ENCODE results near the gene TBC1D10A.

Gene TBC1D10A

DNA sequence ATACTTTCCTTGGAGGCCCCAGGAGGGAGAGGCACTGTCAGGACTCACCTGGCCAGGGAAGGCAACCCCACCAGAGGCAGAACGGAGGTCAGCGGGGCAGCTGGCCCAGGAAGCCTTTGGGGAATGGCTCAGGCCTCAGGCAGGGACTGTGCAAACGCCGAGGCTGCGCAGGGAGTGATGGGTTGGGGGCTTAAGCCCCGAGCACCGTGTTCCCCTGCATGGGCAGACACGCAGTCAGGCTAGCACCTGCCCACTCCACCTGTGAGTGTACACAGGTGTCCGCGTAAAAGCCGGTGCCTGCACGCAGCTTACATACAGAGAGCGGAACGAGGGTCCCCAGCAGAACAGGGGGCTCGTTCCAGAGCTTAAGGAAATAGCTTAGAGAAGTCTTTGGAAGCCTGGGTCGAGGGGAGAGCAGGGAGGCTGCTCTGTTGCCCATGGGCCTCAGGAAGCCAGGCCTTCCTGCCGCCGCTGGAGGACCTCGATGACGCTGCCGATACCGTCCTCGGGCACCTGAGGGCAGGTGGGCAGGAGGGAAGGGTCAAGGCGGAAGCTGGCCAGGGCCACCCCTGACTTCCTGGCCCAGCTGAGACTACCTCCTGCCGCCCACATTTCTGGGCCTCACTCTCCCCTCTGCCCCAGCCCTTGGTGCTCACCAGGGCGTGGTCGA is 41.4 kb downstream of the TBC1D10A start:
- no peak for DNase-seq

DNA sequence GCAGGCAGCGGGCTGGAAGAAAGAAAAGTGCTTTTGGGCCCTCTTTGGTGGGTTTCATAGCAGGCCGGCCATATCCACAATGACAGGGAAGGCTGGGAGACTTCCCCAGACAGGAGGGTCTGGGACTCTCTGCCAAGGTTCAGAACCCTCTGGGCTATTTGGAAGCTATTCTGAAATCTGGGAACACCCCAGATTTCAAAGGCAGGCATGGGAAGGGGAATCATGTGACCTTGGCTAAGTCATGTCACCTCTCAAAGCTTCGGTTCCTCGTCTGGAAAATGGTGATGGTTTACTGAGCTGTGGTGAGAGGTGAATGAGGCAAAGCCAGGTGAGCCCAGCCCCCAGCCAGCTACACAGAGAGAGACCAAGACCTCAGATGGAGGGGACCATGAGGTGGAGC is 42.1 kb downstream of the TBC1D10A start:
- DNase-seq: no peak

DNA sequence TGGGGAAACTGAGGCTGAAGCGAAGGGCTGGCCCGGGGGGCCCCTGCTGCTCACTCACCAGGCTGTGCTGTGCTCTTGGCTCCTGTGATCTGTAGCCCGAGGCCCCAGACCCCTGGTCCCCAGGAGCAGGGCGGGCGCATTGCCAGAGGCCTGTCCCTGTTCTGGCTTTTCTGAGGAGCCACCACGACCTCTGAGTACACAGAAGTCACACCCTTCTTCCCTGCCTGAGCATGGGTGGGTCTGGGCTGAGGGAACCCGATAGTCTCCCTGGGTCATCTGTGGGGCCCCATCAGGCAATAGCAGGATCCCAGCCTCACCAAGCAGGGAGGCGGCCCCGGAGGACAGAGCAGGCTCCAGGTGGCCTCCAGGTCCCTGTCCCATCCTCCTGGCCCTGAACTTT is 42.6 kb downstream of the TBC1D10A start:
- DNase-seq: no peak

DNA sequence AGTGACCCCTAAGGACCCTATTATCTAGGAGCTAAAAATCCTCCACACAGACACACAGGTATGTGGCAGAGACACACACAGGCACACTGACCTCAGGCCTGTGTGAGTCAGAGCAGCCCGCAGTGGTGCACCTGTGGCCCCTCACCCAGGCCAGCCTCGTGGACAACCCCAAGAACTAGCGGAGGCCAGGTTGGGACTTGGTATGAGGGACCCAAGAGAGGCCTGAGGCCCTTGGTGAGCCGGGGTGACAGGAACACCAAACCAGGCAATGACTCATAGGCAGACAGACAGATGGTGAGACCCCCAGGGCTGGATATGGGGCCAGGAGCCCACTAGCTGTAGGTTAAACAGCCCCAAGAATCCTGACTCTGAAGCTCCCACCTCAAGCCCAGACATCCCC is 43.4 kb downstream of the TBC1D10A start:
- no peak for DNase-seq

DNA sequence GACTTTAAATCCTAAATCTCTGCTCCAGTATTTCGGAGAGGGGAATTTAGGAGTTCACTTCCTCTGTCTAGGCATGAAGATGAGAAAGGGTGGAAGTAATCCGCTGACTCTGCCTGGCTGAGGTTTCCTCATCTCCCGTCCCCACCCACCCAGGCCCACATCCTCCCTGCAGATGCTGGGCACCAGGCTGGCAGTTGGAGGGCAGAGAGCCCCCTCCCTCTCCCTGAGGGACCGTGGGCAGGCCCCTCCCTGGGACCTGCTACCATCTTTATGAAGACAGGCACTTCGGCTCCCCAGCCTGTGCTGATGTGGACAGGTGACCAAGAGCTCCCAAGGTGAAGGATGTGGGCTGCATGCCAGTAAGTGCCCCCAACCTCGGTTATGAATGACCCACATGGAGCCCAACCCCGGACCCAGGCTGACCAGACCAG is 44.1 kb downstream of the TBC1D10A start:
- DNase-seq: no peak

DNA sequence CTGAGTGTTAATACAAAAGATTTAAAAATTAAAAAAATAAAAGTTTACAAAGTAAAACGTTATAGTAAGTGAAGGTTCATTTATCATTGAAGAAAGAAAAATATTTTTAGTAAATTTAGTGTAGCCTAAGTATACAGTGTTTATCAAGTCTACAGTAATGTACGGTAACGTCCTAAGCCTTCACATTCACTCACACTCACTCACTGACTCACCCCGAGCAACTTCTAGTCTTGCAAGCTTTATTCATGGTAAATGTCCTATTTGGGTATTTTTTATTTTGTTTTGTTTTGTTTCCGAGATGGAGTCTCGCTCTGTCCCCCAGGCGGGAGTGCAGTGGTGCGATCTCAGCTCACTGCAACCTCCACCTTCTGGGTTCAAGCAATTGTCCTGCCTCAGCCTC is 46.2 kb downstream of the TBC1D10A start:
- no peak for DNase-seq

DNA sequence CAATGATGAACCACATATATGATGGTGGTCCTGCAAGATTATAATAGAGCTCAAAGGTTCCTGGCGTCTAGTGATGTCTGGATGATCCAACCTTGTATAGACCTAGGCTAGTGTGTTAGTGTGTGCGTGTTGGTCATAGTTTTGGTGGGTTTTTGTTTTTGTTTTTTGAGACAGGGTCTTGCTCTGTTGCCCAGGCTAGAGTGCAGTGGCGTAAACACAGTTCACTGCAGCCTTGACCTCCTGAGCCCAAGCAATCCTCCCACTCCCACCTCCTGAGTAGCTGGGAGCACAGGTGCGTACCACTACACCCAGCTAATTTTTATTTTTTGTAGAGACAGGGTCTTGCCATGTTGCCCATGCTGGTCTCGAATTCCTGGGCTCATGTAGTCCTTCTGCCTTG is 46.8 kb downstream of the TBC1D10A start:
- DNase-seq: no peak

DNA sequence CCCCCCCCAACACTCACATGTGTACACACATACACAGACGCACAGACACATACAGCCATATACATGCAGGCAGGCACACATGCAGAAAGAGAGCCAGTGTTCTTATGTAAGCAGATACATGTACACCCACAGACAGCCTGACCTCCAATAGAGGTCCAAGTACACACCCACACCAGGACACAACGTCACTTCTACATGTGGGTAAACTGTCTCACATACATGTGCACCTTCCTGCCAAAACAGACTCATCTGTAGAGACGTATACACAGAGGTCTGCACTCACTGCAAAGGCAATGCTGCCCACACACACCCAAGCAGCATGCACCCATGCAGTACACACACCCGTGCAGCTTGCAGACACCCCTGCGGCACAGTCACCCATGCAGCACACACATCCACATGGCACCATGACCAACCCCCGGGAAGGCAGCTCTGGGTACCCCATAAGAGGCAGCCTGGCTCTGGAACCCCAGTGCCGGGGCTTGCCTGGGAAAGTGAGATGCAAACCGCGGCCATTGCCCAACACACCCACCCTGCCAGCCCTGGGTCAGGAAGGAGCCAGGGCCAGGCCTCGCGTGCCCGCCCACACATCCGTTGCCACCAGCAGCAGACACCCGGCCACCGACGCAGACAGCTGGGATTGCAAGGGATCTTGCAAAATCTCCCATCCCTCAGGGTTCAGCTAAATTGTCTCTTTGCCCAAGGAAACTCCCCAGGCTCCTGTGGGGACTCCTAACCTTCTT is 47.5 kb downstream of the TBC1D10A start:
- DNase-seq: no peak

DNA sequence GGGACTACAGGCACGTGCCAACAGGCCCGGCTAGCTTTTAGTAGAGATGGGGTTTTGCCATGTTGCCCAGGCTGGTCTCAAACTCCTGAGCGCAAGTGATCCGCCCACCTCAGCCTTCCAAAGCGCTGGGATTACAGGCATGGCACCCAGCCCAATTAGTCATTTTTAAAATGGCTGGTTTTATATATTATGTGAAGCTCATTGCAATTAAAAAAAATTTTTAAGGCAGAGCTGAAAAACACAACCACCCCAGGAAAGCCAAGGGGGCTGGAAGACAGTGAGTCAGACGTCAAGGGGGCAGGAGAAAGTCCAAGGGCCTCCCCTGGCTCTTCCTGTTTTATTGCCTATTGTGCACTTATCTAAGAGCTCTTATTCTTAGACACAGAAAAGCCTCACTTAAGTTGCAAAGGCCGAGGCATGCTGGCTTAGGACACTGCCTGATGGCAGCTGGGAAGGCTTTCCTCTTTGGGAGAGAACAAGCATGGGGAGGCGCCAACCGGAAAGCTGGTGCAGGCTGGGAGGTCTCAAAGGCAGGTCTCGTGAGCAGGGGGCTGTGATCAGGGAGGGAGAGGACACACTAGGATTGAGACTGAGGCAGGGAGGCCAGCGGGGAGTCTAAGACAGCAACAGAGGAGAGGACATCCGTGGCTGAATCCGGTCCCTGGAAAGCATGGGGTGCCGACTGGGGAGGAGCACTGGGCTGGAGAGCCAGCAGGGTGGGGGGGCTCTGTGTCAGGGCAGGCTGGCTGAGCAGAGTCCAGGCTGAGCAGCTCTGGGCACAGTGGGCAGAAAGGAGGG is 49.0 kb downstream of the TBC1D10A start:
- DNase-seq: no peak

DNA sequence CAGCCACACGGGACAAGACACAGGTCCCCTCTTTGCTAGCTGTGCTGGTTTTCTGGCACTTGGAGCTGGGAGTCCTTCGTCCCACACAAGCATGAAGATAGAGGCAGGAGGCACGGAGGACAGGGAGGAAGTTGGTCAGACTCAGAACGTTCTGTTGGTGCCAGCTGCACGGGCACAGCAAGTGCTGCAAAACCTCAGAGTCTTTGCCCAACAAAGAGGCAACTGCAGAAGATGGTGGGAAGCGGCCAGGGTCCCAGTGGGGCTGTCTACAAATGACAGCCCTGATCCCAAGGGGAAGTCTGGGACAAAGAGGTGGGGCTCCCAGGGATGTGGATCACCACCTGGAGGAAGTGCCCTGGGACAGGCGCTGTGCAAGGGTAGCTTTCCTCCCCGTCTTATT is 50.7 kb downstream of the TBC1D10A start:
- DNase-seq: no peak

DNA sequence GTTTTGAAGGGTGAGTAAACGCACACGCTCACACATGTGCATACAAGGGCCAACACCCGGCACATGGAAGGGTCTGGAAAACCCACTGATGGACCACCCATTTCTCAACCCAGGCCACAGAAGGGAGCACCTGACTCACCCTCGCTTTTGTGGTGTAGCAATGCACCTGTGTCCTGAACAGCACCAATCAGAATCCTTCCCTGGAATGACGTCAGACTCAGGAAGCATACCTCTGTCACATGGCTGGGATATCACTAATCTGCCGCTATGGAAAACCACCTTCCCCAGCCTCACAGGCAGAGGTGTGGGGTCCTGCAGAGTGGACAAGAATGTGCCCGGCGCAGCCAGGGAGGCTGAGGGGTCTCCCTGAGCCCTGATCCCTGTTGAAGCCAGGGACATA is 51.1 kb downstream of the TBC1D10A start:
- no peak for DNase-seq

DNA sequence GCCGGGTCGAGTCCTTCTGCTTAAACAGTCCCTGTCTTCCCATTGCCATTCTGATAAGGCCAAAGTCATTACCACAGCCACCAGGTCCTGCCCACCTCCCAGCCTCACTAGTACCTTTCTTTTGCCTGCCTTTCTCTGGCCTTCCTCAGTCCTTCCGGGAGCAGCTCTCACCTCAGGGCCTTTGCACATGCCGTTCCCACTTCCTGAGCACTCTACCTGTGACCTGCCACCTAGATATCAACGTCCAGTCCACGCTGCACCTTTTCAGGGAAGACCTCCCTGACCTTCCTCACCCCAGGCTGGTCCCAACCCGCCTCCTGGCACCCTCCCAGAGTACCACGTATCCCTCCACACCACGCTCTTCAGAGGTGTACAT is 52.3 kb downstream of the TBC1D10A start:
- no peak for DNase-seq

DNA sequence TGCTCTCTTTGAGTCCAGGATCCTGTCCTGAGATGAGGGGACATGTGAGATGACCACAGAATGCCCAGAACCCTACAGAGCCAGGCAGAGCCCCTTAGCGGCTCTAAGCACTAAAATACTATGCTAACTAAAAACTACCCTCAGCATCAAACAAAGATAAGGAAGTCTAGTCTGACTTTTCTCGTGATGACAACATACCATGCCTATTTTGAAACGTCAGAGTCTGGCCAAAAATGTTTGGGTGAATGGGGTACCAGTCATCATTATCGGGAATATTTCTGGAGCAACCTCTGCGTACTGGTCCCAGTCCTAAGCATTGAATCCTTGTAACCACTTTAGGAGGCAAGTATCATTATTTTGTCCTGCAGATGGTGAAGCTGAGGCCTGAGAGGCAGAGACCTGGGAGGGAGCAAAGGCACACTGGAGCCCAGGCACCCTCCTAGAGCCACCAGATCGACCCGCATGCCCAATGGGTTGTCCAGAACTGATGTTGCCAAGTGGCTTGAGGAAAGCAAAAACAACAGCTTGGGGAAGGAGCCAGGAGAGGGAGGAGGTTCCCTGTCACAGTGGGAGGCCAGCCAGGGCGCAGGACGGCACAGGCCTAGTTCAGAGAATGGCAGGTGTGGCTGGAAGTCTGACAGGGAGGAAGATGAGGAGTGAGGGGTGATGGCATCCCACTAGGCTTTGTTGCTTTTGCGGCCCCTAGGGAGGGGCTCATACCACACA is 52.9 kb downstream of the TBC1D10A start:
- DNase-seq: no peak

DNA sequence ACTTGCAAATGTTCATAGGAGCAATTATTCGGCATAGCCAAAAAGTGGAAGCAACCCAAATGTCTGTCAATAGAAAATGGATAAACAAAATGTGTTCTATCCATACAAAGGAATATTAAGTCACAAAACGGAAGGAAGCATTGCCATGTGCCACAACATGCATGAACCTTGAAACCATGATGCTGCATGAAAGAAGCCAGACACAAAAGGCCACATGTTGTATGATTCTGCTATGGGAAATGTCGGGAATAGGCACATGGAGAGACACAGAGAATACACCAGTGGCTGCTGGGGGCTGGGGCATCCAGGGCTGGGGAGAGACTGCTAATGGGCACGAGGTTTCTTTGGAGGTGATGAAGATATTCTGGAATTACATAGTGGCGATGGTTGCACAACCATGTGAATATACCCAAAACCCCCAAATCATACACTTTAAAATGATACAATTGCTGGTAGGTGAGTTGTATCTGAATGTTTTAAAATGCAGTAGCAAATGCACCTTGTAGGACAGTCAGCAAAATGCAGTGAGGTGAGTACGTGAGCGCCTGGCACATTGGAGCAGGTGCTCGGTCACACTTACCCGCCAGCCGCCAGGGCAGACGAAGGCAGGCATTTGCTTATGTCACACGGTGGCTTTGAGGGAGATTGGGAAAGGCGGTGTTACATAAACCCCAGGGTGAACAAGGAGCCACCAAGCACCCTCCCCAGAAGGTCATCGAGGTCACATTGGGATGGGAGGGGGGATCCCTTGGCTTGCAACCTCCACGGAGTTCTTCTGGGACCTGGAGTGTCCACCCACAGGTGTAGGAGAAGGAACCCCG is 53.8 kb downstream of the TBC1D10A start:
- DNase-seq: no peak

DNA sequence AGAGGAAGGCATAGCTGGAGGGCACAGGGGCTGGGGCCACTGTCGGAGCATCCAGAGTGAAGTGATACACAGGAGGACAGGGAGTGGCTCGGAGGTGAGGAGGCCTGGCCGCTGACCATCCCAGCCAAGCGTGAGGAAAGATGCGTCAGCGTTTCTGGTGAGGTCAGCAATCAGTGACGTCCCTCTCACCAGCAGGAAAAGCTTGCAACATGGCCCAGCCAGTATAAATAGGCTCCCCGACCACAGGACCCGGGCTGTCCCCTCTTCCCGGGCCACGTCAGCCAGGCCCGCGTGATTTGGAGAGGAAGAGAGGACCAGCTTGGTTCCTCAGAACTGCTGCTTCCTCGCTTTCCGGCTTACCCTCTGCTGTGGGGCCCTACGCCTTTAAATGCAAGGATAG is 55.9 kb downstream of the TBC1D10A start:
- DNase-seq: no peak

DNA sequence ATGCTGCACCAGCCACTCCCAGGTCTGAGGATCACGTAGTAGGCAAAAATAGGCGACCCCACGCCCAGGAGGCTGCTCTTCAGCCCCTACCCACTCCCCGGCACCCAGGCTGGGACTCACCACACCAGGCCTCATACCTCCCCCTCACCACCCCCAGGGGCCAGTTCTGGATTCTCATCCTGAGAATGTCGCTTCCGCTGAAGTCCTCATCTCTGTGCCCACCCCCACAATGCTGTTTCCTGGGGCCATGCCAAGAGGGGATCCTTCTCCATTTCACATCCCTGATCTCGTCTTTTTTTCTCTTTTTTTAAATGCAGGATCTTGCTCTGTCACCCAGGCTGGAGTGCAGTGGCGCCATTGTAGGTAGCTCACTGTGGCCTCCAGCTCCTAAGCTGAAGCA is 58.4 kb downstream of the TBC1D10A start:
- DNase-seq: no peak

DNA sequence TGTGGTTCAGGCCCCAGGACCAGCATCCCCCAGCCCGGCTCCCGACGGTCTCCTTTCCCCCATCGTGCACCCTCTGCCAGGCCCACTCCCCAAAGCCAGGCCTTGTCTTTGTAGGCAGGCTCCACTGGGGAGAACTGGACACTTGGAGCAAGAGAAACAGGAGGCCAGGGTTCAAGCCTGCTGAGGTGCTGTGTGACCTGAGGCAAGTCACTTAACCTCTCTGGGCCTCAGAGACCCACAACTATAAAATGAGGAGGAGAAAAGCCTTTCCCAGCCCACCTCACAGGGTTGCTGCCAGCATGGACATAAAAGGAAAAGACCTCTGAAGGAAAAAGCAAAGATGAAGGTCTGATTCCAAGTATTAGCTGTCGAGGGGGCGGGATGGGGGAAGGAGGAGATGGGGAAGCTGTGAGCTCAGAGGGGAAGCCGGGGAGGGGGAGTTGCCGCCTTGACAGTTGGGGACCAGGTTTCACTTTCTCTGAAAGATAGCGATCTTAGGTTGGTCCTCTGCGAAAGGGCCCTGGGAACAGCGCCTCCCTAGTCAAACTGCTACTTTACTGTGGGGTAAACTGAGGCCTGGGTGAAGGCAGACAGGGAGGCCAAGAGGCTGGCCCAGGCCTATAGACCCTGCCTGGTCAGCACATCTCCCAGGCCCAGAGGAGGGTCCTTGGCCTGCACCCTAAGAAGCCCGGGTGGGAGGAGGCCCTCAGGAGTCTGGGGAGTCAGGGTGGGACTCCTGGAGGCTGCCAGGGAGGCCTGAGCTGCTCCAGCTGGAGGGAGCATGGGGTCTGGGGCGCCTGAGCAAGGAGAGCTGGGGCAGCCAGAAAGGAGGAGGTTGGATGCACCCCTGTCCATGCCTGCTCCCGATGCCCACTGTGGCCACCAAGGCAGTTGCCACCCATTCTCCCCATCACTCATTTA is 59.1 kb downstream of the TBC1D10A start:
- DNase-seq: peak in 1 of 2 experiments; percentile 62

DNA sequence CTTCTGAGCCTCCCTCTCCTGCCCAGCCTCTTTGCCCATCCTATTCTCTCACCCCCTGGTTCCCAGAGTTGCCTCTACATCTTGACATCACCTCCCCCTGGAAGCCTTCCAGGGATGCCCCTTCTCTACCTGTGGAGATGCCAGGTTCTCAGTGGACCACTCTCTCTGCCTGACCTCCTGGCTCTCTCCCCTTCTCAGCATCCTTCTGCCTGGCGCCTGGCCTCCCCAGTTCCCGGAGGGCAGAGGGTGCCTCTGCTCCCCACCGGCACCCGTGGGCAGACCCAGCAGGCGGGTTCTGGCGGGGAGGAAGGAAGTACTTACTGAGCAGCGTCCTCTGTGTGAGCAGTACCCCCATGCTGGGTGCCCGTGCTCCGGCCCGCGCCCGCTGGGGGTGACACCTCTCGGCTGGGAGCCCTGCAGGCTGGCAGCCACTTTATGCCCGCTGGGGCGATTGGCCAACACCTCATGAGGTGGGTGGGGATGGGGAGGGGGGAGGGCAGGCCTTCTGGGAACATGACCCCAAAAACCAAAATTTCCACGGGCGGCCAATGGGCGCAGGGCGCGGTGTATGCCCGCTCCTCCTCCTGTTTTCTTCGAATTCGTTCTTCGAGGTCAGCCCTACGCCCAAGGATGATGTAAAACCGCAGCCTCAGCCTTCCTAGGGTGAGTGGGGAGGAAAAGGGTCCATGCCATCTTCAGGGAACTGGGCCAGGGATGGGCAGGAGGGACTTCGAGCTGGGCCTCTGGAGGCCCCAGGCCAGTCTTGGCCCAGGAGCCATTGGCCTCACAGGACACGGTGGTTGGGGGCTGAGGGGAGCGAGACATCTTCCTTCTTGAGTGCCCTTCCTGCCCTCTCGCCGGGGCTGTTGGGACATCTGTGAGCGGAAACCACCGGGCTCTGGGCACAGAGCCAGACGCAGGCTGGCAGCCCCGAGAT is 60.0 kb downstream of the TBC1D10A start, which contains the start of gene OSM:
Gene OSM, minus strand, starts transcription at position 407 of the 937 bp plus-strand sequence. Its CDS starts 52 bp downstream, at position 355.
- peak; percentile 85 to 87 for DNase-seq

DNA sequence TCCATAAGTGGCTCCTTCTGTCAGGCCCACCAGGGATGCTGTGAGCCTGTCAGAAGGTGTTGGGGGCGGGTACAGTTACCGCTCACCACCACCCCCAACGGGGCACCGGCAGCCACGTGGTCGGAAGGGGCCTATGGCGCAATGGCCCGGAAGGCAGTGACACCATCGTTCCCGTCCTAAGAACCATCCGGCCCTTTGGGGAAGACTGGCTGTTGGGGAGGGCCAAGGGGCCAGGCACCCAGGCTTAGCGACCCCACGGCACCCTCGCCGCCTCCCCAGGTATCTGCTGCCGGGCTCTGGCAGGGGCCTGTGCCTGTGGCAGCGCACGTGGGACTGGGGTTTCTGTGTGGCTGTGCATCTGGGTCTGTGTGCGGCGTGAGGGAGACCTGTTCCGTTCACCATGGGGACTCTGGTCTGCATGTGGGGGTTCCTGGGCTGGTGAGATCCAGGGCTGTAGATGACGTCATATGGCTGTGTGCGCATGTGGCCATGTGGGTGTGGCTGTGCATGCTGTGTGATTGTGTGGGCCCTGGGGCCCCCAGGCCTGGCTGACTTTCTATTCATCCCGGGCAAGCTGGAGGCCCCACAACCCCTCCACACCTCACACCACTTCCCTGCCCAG is 60.8 kb downstream of the TBC1D10A start:
- DNase-seq: peak; percentile 89 to 91

Data from activated T-cell treated with anti-CD3 and anti-CD28 coated beads, Interleukin-2, amount 50 U/mL, for 48 hours (primary cell).